Left lobe of liver (tissue), 2 donors: Measurements from ENCODE around the gene MMP24OS. TPM values are rescaled to one million over a fixed set of nuclear protein-coding genes. Genes with fewer than 3 reads are reported as not detected.
"Not testable (repeated sequence)": the region's sequence is repeated elsewhere in the genome, so short reads cannot be mapped to it uniquely, and the experiment has no call there.

Experiments used
- ATAC-seq: fragments of 200-7000 bp; cut with Tn5 transposase; one replicate; pipeline ENCODE4 v1.9.1; 2020; ENCODE audit warnings: mild to moderate bottlenecking, moderate library complexity
- DNase-seq: peaks from one replicate; pipeline ENCODE4 v3.0.0-alpha.2; 2020; ENCODE audit warnings: low spot score
- total RNA-seq: library from RNA; stranded (reverse); gene quantifications from one replicate; pipeline ENCODE4 v1.2.1, GENCODE V29; 2021
- donor health status: DM: no; HTN: no; CAD: no; lungs with moderate emphysema.
- donor health status: DM: no; HTN: yes; CAD: no.

Gene MMP24OS
- total RNA-seq, 1 donor from 2014 or later, result 27.3 TPM

GRCh38 chr20:35280523-35280922, 2.6 kb upstream of the MMP24OS start:
- ATAC-seq (no peak), DNase-seq (no peak)

- ATAC-seq (no peak), DNase-seq (no peak)
These were observed 1.7 kb upstream of the MMP24OS start for GRCh38 chr20:35279533-35280174.

- no peak for DNase-seq
- no peak for ATAC-seq
These were observed 1.1 kb upstream of the MMP24OS start for GRCh38 chr20:35279040-35279439.

GRCh38 chr20:35277127-35277526, 795 bp downstream of the MMP24OS start:
- ATAC-seq (no peak), DNase-seq (no peak)

GRCh38 chr20:35276408-35276807, 1.5 kb downstream of the MMP24OS start:
- DNase-seq (no peak), ATAC-seq (no peak)

- ATAC-seq (no peak), DNase-seq (no peak)
These were observed 2.1 kb downstream of the MMP24OS start for GRCh38 chr20:35275741-35276251.

- ATAC-seq (no peak), DNase-seq (no peak)
These were observed 3.5 kb downstream of the MMP24OS start for GRCh38 chr20:35274172-35275092.

- DNase-seq, result no peak
- peak; percentile 17 for ATAC-seq
These were observed 4.3 kb downstream of the MMP24OS start for GRCh38 chr20:35273449-35274171.

- no peak for ATAC-seq
- no peak for DNase-seq
These were observed 6.0 kb downstream of the MMP24OS start for GRCh38 chr20:35271904-35272303.

- ATAC-seq (no peak), DNase-seq (no peak)
These were observed 6.6 kb downstream of the MMP24OS start for GRCh38 chr20:35271073-35271882.

GRCh38 chr20:35270021-35270902, 7.7 kb downstream of the MMP24OS start:
- ATAC-seq (no peak), DNase-seq (no peak)

- DNase-seq (peak; percentile 78), ATAC-seq (peak; percentile 89)
These were observed 8.7 kb downstream of the MMP24OS start for GRCh38 chr20:35269055-35269781.

GRCh38 chr20:35267092-35267491, 10.8 kb downstream of the MMP24OS start:
- no peak for ATAC-seq
- DNase-seq, result no peak

- DNase-seq, result no peak
- no peak for ATAC-seq
These were observed 13.2 kb downstream of the MMP24OS start for GRCh38 chr20:35264755-35265154.

GRCh38 chr20:35263532-35264341, 14.2 kb downstream of the MMP24OS start:
- peak; percentile 83 for DNase-seq
- peak; percentile 90 for ATAC-seq

- ATAC-seq, result peak; percentile 78
- not testable (repeated sequence) for DNase-seq
These were observed 15.0 kb downstream of the MMP24OS start for GRCh38 chr20:35262731-35263531.

GRCh38 chr20:35262321-35262720, 15.6 kb downstream of the MMP24OS start:
- not testable (repeated sequence) for DNase-seq, ATAC-seq
